Lung (tissue), 12 donors: Measurements from ENCODE around the gene TBCE. TPM values are rescaled to one million over a fixed set of nuclear protein-coding genes. Genes with fewer than 3 reads are reported as not detected.

Experiments
- ATAC-seq: fragments of 200-7000 bp; cut with Tn5 transposase; one replicate; pipeline ENCODE4 v1.9.1; 2020; ENCODE audit warnings: moderate number of reproducible peaks; ENCODE audit not compliant: insufficient read depth, low FRiP score
- DNase-seq, 3 donors: peaks; one replicate each; pipeline ENCODE4 v3.0.0-alpha.2; 2013 to 2017
- H3K27ac ChIP-seq, 2 donors: one replicate each; pipeline ENCODE4 v1.5.1; 2013; ENCODE audit warnings: mild to moderate bottlenecking in 2 of 2, moderate library complexity in 2 of 2, control low read depth in 1 of 2, inconsistent platforms in 1 of 2, low read depth in 1 of 2, low read length in 1 of 2
- H3K27me3 ChIP-seq, 3 donors: one replicate each; pipeline ENCODE4 v1.5.1; 2013; ENCODE audit warnings: low read length in 2 of 3; ENCODE audit not compliant: control insufficient read depth in 3 of 3, insufficient read depth in 3 of 3
- H3K36me3 ChIP-seq, 4 donors: one replicate each; pipeline ENCODE4 v1.5.1; 2013; ENCODE audit warnings: low read length in 4 of 4, mild to moderate bottlenecking in 1 of 4, moderate library complexity in 1 of 4; ENCODE audit not compliant: control insufficient read depth in 4 of 4, insufficient read depth in 4 of 4
- H3K4me1 ChIP-seq, 5 donors: one replicate each; pipeline ENCODE4 v1.5.1; 2013; ENCODE audit warnings: low read length in 5 of 5, mild to moderate bottlenecking in 2 of 5, moderate library complexity in 1 of 5; ENCODE audit not compliant: control insufficient read depth in 5 of 5, insufficient read depth in 5 of 5
- H3K4me3 ChIP-seq: one replicate; pipeline ENCODE4 v1.5.1; 2013; ENCODE audit warnings: mild to moderate bottlenecking, control low read depth, moderate library complexity
- H3K9ac ChIP-seq, 2 donors: one replicate each; pipeline ENCODE4 v1.5.1; 2013; ENCODE audit warnings: low read length in 2 of 2, control low read depth in 1 of 2; ENCODE audit not compliant: insufficient read depth in 1 of 2
- H3K9me3 ChIP-seq, 4 donors: one replicate each; pipeline ENCODE4 v1.5.1; 2013; ENCODE audit warnings: low read length in 3 of 4, mild to moderate bottlenecking in 1 of 4, moderate library complexity in 1 of 4; ENCODE audit not compliant: control insufficient read depth in 4 of 4, insufficient read depth in 3 of 4
- WGBS, 2 donors: extraction: QIAGEN DNeasy Blood & Tissue Kit; methylation state at CpG; one replicate each; pipeline ENCODE4 v1.1.7; 2013; 5-methylcytosine and 5-hydroxymethylcytosine counted together
- polyA plus RNA-seq, 2 donors: library from polyadenylated mRNA; stranded (reverse); fragments of 200-250 nt; gene quantifications; one replicate each; pipeline ENCODE4 v1.2.1, GENCODE V29; 2013
- total RNA-seq, 2 donors: library from RNA; depleted of rRNA in 1 of 2; stranded (reverse); fragments of >200 nt in 1 of 2; gene quantifications; one replicate each; pipeline ENCODE4 v1.2.1, GENCODE V29; 2014 to 2021
- TF ChIP-seq, protein P1 (sequence below): IDR thresholded peaks from 2 replicates; pipeline ENCODE4 v1.5.1; 2012; ENCODE audit warnings: mild to moderate bottlenecking; ENCODE audit errors: control extremely low read depth, extremely low read depth
- donor health status: control.
- donor health status: control.
- donor health status: Bipolar disorder and iron deficiency.
- donor health status: healthy.
- donor health status: DM: yes; HTN: yes; CAD: no.

The TBCE gene
- total and polyA plus RNA-seq, 4 donors = 16.4 to 39.2 (median 28.8) TPM

DNA sequence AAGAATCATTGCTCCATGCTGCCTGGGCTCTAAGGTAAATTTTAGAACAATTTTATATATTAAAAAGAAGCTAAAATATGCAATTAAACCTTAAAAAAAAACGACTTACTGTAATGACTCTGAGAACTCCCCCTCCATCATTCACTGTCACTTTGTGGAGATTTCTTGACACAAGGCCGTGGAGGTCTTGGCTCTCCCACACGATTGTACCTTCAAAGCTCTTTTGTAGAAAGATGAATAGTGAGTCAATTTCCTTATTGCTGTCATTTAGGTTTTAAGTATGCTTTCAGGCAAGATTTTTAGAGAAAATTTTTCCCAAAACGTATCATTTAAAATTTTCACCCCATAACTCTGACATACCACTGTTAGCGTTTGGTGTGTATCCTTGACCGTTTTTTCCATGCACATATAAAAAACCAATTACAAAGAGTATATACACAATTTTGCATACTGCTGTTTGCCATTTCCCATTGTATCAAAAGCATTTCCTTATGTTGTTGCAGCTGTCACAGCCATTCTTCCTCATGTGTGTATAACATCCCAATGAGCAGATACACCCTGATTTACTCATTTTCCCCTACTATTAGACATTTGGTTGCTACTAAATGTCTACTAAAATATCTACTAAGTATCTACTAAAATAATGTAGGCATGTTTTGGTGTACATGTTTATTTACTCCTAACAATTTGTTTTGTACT lies 103.7 kb downstream of the TBCE start:
- peaks cover 0 to 7% (median 3%) of the 10 kb centered on the region in 4 donors for H3K36me3 ChIP-seq
- no peak overlapping the region for H3K27ac ChIP-seq

DNA sequence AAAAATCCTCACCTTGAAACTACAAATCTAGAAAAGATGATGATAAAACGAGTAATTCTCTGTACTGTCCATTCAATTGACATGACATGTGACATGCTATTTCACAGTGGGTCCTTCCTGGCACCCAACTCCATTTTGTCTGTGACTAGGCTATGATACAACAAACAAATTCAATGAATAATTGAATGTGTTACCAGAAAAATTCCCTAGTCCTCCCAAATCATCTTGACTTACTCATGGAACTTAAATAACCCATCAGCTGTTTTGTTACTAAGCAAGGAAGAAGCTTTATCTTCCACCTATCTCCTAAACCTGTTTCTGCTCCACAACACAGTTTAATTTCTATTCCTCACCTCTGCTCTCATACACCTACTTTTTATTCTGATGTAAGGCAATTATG lies 106.6 kb downstream of the TBCE start:
- no peak overlapping the region for H3K4me3 ChIP-seq
- DNase-seq (no peak), ATAC-seq (no peak)
- H3K36me3 ChIP-seq = peaks cover 0 to 11% (median 8%) of the 10 kb centered on the region in 4 donors
- no peaks in the 10 kb centered on the region for H3K27me3 ChIP-seq
- no peak overlapping the region for H3K27ac ChIP-seq
- H3K4me1 ChIP-seq = no peaks in the 10 kb centered on the region
- TF ChIP-seq, protein P1, sequence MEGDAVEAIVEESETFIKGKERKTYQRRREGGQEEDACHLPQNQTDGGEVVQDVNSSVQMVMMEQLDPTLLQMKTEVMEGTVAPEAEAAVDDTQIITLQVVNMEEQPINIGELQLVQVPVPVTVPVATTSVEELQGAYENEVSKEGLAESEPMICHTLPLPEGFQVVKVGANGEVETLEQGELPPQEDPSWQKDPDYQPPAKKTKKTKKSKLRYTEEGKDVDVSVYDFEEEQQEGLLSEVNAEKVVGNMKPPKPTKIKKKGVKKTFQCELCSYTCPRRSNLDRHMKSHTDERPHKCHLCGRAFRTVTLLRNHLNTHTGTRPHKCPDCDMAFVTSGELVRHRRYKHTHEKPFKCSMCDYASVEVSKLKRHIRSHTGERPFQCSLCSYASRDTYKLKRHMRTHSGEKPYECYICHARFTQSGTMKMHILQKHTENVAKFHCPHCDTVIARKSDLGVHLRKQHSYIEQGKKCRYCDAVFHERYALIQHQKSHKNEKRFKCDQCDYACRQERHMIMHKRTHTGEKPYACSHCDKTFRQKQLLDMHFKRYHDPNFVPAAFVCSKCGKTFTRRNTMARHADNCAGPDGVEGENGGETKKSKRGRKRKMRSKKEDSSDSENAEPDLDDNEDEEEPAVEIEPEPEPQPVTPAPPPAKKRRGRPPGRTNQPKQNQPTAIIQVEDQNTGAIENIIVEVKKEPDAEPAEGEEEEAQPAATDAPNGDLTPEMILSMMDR = no peak
- H3K9ac ChIP-seq = no peak overlapping the region
- H3K9me3 ChIP-seq = no peaks in the 10 kb centered on the region
- WGBS, 2 donors = 93 to 96% methylated on average over 1 of the region's 1 CpG

More for the DNA sequence above, 103.7 kb downstream of the TBCE start:
- TF ChIP-seq, protein P1 = no peak
- H3K9me3 ChIP-seq = no peaks in the 10 kb centered on the region
- ATAC-seq = no peak
- H3K27me3 ChIP-seq = no peaks in the 10 kb centered on the region
- no peak overlapping the region for H3K9ac ChIP-seq
- no peak for DNase-seq
- no peak overlapping the region for H3K4me3 ChIP-seq
- no peaks in the 10 kb centered on the region for H3K4me1 ChIP-seq
- WGBS, 2 donors = 84 to 91% methylated on average over 6 of the region's 6 CpGs

DNA sequence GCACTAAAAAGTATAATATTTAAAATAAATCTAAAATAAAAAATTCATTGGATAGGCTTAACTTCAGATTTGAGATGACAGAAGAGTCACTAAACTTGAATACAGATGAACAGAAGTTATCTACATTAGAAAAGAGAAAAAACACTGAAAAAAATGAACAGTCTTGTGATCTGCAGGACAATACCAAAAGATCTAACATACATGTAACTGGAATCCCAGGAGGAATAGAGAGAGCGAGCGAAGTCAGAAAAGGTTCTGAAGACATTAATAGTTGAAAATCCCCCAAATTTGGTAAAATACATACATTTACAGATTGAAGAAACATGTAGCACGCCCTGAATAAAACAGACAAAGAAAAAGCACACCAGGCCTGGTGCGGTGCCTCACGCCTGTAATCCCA lies 115.9 kb downstream of the TBCE start:
- H3K36me3 ChIP-seq = peaks cover 11 to 29% (median 20%) of the 10 kb centered on the region in 4 donors
- TF ChIP-seq, protein P1 = no peak
- no peak for DNase-seq
- ATAC-seq = no peak
- no peak overlapping the region for H3K9ac ChIP-seq
- H3K9me3 ChIP-seq = no peaks in the 10 kb centered on the region
- H3K4me3 ChIP-seq = no peak overlapping the region
- no peaks in the 10 kb centered on the region for H3K4me1 ChIP-seq
- no peaks in the 10 kb centered on the region for H3K27me3 ChIP-seq
- no peak overlapping the region for H3K27ac ChIP-seq
- WGBS, 2 donors = 98 to 99% methylated on average over 5 of the region's 5 CpGs
